Esophagus muscularis mucosa (tissue), 4 donors: ENCODE data around the gene PRDM16. TPM values are rescaled to one million over a fixed set of nuclear protein-coding genes. Genes with fewer than 3 reads are reported as not detected.

Experiments used
- DNase-seq: peaks from one replicate; pipeline ENCODE4 v3.0.0-alpha.2; 2017; ENCODE audit errors: extremely low spot score
- H3K27ac ChIP-seq, 4 donors: fragments of 200-600 bp; sonication (generic); replicated peaks in 1 of 4; 1 replicate in 3 of 4; 2 replicates in 1 of 4; pipeline ENCODE4 v1.5.1; 2016 to 2019; ENCODE audit warnings: mild to moderate bottlenecking in 1 of 4
- H3K27me3 ChIP-seq, 4 donors: fragments of 200-600 bp; sonication (generic); one replicate each; pipeline versions ENCODE4 v1.5.1 to v1.6.0; 2016 to 2019
- H3K36me3 ChIP-seq, 4 donors: fragments of 200-600 bp; sonication (generic); one replicate each; pipeline ENCODE4 v1.5.1; 2016 to 2019
- H3K4me1 ChIP-seq, 4 donors: fragments of 200-600 bp; sonication (generic); one replicate each; pipeline ENCODE4 v1.5.1; 2016 to 2019
- H3K4me3 ChIP-seq, 4 donors: fragments of 200-600 bp; sonication (generic); 1 replicate in 2 of 4; 2 replicates in 2 of 4; pipeline ENCODE4 v1.5.1; 2016 to 2019; ENCODE audit warnings: mild to moderate bottlenecking in 4 of 4, moderate library complexity in 1 of 4
- H3K9me3 ChIP-seq, 4 donors: fragments of 200-600 bp; sonication (generic); 1 replicate in 3 of 4; 2 replicates in 1 of 4; pipeline ENCODE4 v1.5.1; 2016 to 2019
- CTCF ChIP-seq, 3 experiments: fragments of 200-600 bp in 2 of 3; fragments of 450-650 bp in 1 of 3; sonication (generic) in 2 of 3; IDR thresholded peaks; one replicate each; pipeline ENCODE4 v1.5.1; 2017 to 2019; ENCODE audit warnings: antibody characterized with exemption in 3 of 3, mild to moderate bottlenecking in 2 of 3, moderate library complexity in 1 of 3
- EP300 ChIP-seq: sonication (generic); formaldehyde crosslinking; IDR thresholded peaks from one replicate; pipeline ENCODE4 v1.6.1; 2017; ENCODE audit warnings: antibody characterized with exemption
- POLR2A ChIP-seq: fragments of 450-650 bp; IDR thresholded peaks from one replicate; pipeline ENCODE4 v1.6.1; 2017; ENCODE audit warnings: antibody characterized with exemption, moderate library complexity, mild to moderate bottlenecking, low read depth
- POLR2AphosphoS5 ChIP-seq, 2 donors: sonication (generic); formaldehyde crosslinking; IDR thresholded peaks; one replicate each; pipeline ENCODE4 v1.6.1; 2017; ENCODE audit warnings: antibody characterized with exemption in 2 of 2
- WGBS: methylation state at CpG from one replicate; pipeline ENCODE4 v1.1.5; 2018; 5-methylcytosine and 5-hydroxymethylcytosine counted together
- intact Hi-C: fragments of 100-400 bp; cut with DNase I; formaldehyde crosslinking; loops from one replicate; pipeline ENCODE4 v1.15.1; 2023
- total RNA-seq, 4 donors: library from RNA; depleted of rRNA; stranded (reverse); fragments of >200 nt; gene quantifications; one replicate each; pipeline versions ENCODE4 v1.1.0 to v1.2.1, GENCODE V29; 2016

Gene PRDM16
- total RNA-seq, 4 donors from 2014 or later = 1.2 to 4.4 (median 2.2) TPM

GRCh38 chr1:3408751-3409266 is 339.8 kb downstream of the PRDM16 start:
- H3K36me3 ChIP-seq = peaks cover 0 to 22% (median 0%) of the 10 kb centered on the region in 4 donors
- 89% methylated on average over 36 of the region's 36 CpGs for WGBS

GRCh38 chr1:3409366-3410141 is 340.6 kb downstream of the PRDM16 start:
- intact Hi-C loops = loop anchor here (1.0 kb wide), 1 partner anchor 59 kb away; no protein-coding TSS in a partner anchor
- TF ChIP-seq POLR2AphosphoS5 (IDR thresholded peaks at IDR 0.05) = no peak
- no peak for TF ChIP-seq POLR2A
- TF ChIP-seq CTCF (IDR thresholded peaks at IDR 0.05) = no peak
- no peak for TF ChIP-seq EP300
- WGBS = 65% methylated on average over 18 of the region's 19 CpGs
- peaks cover 0 to 23% (median 0%) of the 10 kb centered on the region in 4 donors for H3K36me3 ChIP-seq
- H3K4me1 ChIP-seq = peaks cover 0 to 9% (median under 1%) of the 10 kb centered on the region in 4 donors
- no peak overlapping the region for H3K4me3 ChIP-seq
- H3K27me3 ChIP-seq = peaks cover 0 to 86% (median 0%) of the 10 kb centered on the region in 4 donors
- no peaks in the 10 kb centered on the region for H3K9me3 ChIP-seq
- no peak overlapping the region for H3K27ac ChIP-seq
- no peak for DNase-seq

More at GRCh38 chr1:3408751-3409266, 339.8 kb downstream of the PRDM16 start:
- DNase-seq = no peak
- TF ChIP-seq POLR2A = no peak
- no peak for TF ChIP-seq CTCF (IDR thresholded peaks at IDR 0.05)
- no peak for TF ChIP-seq POLR2AphosphoS5 (IDR thresholded peaks at IDR 0.05)
- no peak for TF ChIP-seq EP300
- Histone ChIP-seq H3K27me3 (peaks cover 0 to 86% (median 0%) of the 10 kb centered on the region in 4 donors), H3K4me1 (peaks cover 0 to 9% (median 0%) of the 10 kb centered on the region in 4 donors), H3K4me3 (no peak overlapping the region), H3K27ac (no peak overlapping the region), H3K9me3 (no peaks in the 10 kb centered on the region)
- intact Hi-C loops = no loop called here

- TF ChIP-seq EP300 = no peak
- TF ChIP-seq CTCF (IDR thresholded peaks at IDR 0.05) = peak; percentile 57 to 79 (median 72)
- Histone ChIP-seq H3K4me3 (no peak overlapping the region), H3K4me1 (peaks cover 0 to 9% (median 6%) of the 10 kb centered on the region in 4 donors), H3K36me3 (peaks cover 0 to 19% (median 0%) of the 10 kb centered on the region in 4 donors), H3K9me3 (no peaks in the 10 kb centered on the region), H3K27me3 (peaks cover 0 to 86% (median 0%) of the 10 kb centered on the region in 4 donors), H3K27ac (no peak overlapping the region)
- 65% methylated on average over 20 of the region's 21 CpGs for WGBS
- no peak for DNase-seq
- intact Hi-C loops = loop anchor here (1.0 kb wide), 1 partner anchor 60 kb away; no protein-coding TSS in a partner anchor
Observed at GRCh38 chr1:3410142-3410925, 341.3 kb downstream of the PRDM16 start.

- Histone ChIP-seq H3K27me3 (peaks cover 0 to 87% (median 0%) of the 10 kb centered on the region in 4 donors), H3K4me1 (peaks cover 5 to 16% (median 9%) of the 10 kb centered on the region in 4 donors), H3K4me3 (no peak overlapping the region), H3K9me3 (peaks cover 0 to 10% (median 4%) of the 10 kb centered on the region in 4 donors), H3K27ac (no peak overlapping the region), H3K36me3 (peaks cover 0 to 16% (median 0%) of the 10 kb centered on the region in 4 donors)
- intact Hi-C loops = no loop called here
- no peak for DNase-seq
- TF ChIP-seq EP300 = no peak
- TF ChIP-seq POLR2AphosphoS5 (IDR thresholded peaks at IDR 0.05) = no peak
- TF ChIP-seq POLR2A = no peak
- no peak for TF ChIP-seq CTCF (IDR thresholded peaks at IDR 0.05)
- WGBS = 84% methylated on average over 13 of the region's 30 CpGs
Observed at GRCh38 chr1:3411806-3412205, 342.8 kb downstream of the PRDM16 start.
